GM18909 (cell line): Measurements from ENCODE around the gene PLEK2.
"Not testable (repeated sequence)": the region's sequence is repeated elsewhere in the genome, so short reads cannot be mapped to it uniquely, and the experiment has no call there.

ENCODE experiments used
- ATAC-seq: cut with Tn5 transposase; IDR thresholded peaks from one replicate; pipeline ENCODE4 v1.9.1; 2021; ENCODE audit warnings: mild to moderate bottlenecking; ENCODE audit not compliant: unreplicated experiment, poor library complexity

PLEK2 gene

DNA sequence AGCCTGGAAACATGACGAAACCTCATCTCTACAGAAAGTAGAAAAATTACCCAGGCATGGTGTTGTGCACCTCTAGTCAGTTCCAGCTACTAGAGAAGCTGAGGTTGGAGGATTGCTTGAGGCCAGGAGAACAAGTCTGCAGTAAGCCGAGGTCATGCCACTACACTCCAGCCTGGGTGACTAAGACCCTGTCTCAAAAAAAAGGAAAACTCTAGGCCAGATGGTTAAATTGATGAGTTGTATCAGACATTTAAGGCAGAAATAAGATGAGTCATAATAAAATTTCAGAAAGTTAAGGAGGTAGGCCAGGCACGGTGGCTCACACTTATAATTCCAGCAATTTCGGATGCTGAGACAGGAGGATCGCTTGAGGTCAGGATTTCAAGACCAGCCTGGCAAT, 41.1 kb downstream of the PLEK2 start:
- no peak for ATAC-seq

DNA sequence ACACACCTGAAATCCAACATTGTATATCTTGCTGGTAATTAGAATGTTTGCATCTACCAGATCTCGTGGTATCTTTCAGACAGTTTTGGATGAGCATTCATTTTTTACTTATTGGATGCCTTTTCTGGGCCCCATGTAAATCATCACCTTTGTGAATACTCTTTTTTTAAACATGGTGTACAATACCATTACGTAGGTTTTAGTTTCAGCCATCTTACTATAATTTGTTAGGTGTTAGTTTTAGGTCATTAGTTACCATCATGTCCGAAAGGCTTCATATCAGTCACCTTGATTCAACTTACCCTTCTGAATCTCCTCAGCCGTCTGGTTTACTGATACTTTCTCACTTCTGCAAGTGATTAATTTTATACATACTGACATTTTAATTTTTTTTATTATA, 46.5 kb downstream of the PLEK2 start:
- ATAC-seq = no peak

DNA sequence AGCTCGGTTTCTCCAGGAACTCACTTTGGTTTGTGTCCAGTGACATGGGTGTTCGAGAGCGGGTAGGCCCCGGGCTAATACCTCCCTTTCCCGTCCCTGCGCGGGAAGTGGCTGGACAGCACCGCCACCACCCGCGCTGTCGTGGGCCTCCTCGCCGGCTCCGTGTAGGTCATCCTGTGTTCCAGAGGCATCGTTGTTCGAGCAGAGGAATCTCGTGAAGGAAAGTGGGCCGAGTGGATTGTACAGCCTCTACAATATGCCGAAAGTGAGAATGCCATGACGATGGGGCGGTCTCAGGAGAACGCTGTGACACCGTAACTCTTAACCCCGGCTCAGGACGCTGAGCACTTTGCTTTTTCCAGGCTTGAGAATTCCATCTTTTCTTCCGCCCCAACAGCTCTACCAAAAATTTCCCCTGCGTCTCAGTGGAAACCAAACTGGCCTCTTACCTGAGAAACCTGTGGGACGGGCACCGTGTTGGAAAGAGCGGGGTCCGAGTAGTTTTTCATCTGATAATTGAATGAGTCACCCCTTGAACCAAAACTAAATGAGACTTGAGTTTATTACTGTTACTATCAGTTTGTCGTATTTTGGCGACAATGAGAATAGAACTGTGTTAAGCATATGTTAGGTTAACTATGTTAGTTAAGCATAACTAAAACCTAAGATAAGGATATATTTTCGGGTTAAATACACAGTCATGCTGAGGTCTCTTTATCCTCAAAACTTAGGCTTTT, 51.3 kb downstream of the PLEK2 start:
- ATAC-seq = peak; percentile 21

DNA sequence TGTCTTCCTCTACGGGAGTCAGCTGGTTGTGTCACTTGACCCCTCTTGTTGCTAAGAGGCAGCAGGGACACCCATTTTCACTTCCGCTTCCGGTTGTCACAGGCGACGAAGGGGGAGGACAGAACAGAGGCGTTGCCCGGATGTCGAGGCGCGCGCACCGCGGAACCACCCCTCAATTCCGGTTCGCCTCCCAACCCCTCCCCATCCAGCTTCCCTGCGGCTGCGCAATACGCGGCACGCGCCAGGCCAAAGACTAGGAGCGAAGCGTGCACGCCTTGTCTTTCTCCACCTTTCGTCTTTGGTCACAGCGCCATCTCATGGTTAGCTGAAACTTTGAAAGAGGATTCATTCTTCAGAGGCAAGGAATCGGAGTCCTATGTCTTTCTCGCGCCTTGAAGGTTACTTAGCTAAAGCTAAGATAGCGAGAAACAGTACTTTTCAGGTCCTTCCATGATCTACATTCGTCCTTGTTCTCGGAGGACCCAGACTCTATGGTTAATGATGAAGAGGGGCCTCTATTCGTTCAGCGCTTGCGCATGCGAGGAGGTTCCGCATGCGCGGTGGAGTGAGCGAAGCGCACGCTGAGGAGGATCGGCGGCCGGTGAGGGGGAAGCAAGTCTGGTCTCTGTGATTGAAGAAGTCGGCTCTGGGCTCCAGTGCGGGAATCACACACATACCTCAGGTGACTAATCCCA, 52.0 kb downstream of the PLEK2 start, which contains the start of the genes ATP6V1D and EIF2S1:
Gene ATP6V1D, minus strand, starts transcription at position 30 of the 695 bp plus-strand sequence. CDS start 106 bp downstream, outside the sequence.
Gene EIF2S1, plus strand, starts transcription at position 554 of the 695 bp plus-strand sequence. CDS start 4,440 bp downstream, outside the sequence.
- peak; percentile 93 for ATAC-seq

DNA sequence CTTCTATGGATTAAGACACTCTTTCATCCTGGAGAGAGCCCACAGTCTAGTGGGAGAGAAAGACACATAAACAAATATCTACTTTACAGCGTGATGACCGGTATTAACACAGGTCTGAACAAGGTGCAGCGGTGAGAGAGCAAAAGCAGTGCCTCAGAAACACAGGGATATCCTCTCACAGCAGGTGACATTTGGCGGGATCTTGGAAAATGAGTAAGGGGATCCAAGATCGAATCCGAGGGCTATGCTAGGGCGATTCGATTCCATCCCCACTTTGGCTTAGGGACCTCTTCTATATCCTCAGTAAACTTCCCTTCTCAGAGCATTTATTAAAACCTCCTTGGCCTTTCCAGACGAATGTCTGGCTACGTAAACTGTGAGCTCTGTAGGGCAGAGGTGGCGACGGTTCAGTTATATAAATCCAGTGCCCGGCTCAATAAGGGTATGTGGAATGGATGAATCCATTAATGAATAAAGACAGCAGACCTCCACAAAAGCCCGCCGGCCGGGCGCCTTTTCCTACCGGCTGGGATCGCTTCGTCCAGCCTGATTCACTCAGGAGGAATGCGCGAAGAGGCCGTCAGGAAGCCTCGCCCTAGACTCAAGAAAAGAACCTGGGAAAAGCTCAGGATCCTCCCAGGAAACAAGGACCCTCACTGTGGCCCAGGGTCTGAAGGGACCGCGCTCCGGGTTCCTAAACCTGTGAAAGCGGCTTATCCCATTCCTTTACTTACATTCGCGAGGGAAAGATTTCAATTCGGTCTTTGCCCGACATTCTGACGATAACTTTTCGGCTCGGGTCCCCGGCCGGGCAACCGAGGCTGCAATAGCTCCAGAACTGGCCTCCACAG, 52.8 kb downstream of the PLEK2 start:
- no peak for ATAC-seq

DNA sequence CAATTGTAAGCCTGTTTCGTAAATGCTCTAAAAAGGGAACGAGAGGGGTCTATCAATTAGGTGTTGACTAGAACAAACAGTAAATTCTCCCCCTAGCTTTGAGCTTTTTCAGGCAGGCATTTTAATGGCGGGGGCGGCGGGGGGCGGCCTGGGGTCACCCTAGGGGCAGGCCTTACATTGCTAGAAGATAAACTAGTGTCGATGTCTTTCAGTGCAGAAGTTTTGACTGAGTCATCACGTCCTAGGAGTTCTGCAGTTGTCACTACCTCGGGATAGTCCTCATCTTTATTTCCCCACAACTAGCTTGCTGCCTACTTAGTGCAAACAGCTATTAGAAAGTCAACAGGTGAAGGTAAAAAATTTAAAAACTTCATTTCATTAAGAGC, 54.0 kb downstream of the PLEK2 start:
- ATAC-seq = no peak

DNA sequence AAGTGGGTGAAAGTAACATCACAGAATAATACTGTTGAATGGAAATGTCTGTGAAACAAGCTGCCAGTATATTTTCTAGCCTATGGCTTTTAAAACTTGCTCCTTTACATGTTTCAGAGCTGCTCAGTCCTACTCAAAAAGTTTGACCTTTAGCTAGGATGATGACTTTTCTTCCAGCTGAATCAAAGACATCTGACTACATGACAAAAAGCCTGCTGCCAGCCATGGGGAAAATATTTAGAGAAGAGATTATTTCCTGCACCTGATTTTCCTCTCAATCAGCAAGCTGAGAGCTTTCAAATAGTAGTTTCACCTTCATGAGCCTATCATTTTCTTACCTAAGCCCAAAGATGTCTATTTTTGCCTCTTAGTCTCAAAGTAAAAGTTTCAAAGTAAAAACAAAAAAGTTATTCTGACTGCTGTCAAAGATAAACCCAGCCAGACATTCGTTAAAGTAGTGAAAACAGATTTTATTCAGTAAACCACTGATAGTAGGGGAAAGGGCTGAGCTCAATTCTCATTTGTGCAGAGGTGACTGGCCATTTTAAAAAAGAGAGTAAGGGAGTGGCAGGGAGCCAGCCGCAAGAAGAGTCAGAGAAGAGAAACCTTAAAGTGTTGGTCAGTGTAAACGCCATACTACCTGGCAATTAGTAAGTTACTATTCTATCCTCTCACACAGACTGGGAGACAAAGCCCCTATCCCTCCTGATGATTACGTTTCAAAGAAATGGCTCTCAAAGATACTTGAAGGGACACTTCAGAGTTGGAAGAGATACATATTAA, 54.6 kb downstream of the PLEK2 start:
- ATAC-seq = no peak

DNA sequence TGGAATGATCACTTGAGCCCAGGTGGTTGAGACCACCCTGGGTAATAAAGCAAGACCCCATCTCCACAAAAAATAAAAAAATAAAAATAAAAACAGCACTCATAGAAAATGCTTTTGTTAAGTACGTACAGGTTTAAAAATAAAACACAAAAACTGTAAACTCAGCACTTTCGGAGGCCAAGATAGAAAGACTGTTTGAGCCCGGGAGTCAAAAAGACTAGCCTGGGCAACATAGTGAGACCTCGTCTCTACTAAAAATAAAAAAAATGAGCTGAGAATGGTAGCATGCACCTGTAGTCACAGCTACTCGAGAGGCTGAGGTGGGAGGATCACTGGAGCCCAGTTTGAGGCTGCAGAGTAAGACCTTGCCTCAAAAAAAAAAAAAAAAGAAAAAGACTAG, 59.9 kb downstream of the PLEK2 start:
- no peak for ATAC-seq

DNA sequence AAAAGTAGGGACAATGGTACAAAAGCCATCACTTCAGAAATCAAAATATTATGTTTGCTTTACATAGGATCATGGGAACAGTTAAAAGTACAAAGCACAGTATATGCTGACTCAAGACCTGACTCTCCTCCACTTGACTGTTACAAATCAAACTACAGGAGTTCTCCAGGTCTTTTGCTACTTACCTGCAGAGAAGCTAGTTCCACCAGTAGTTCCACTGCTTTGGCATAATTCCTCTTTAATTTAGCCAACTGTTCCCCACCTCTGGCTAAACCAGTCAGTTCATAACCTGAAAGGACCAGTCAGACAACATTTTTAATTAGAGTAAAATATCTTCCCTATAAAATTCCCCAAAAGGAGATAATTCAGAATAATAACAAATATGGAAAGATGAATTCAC, 66.4 kb downstream of the PLEK2 start:
- no peak for ATAC-seq

DNA sequence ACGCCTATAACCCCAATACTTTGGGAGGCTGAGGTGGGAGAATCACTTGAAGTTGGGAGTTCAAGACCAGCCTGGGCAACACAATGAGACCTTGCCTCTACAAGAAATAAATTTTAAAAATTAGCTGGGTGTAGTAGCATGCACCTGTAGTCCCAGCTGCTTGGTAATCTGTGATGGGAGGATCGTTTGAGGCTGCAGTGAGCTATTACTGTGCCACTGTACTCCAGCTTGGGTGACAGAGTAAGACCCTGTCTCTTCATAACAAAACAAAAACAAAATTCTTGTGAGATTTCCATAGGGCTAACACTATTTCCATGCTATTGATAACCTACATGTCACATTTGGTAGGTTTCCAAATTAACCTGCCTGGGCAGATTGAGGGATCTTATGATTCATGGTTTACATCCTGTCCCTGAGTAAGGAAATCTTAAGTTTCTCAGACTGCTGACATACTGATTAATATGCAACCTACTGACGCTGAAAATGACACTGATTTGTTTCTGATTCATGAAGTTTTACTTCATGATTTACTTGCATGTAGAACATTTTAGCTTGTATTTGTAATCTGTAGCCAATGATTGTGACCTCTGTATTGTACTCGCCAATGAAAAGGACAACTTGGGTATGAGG, 68.2 kb downstream of the PLEK2 start:
- no peak for ATAC-seq

DNA sequence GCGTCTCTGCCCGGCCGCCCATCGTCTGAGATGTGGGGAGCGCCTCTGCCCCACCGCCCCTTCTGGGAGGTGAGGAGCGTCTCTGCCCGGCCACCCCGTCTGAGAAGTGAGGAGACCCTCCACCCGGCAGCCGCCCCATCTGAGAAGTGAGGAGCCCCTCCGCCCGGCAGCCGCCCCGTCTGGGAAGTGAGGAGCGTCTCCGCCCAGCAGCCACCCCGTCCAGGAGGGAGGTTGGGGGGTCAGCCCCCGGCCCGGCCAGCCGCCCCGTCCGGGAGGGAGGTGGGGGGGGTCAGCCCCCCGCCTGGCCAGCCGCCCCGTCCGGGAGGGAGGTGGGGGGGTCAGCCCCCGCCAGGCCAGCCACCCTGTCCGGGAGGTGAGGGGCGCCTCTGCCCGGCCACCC, 70.7 kb downstream of the PLEK2 start:
- not testable (repeated sequence) for ATAC-seq
